GM18499 (cell line): Measurements from ENCODE around the gene POT1.
A peak's percentile ranks its signal among the peaks of the same experiment; 100 is the strongest.

Experiments used
- ATAC-seq: cut with Tn5 transposase; IDR thresholded peaks from one replicate; pipeline ENCODE4 v1.9.1; 2021; ENCODE audit warnings: moderate number of reproducible peaks; ENCODE audit not compliant: insufficient read depth, unreplicated experiment

POT1 gene

DNA sequence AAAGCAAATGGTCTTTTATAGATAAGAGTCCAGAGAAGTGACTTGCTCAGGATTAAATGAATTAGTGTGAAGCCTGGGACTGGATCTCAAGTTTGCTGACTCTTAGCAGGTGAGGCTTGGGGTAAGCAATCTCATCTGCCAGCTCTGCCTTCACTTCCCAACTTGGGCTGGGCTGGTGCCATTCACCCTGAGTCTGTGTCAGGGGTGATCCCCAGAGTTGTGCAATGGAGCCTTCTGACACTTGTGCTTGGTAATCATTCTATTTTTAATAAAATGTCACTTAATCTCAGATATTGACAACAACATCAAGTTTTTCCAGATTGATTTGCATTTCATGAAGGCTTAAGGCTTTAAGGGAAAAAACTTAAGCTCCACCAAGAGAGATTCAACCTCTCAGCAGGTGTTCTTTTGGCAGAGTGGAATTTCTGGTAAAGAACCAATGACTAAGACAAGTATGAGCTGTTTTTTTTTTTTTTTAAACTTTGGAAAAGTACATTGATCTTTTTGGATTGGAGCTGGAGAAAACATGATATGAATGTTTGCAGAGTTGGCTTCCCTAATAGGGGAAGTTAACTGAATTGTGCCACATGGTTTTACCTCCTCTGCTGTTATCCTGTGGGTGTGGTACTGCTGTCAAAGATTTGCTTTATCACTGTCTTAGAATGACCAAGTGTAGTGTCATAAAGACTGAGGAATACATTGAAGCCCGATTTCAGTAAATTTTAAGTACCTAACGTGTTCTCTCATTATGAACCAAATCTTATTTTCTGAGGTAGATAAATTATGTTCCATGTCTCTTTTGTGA is 115.4 kb downstream of the POT1 start:
- no peak for ATAC-seq

DNA sequence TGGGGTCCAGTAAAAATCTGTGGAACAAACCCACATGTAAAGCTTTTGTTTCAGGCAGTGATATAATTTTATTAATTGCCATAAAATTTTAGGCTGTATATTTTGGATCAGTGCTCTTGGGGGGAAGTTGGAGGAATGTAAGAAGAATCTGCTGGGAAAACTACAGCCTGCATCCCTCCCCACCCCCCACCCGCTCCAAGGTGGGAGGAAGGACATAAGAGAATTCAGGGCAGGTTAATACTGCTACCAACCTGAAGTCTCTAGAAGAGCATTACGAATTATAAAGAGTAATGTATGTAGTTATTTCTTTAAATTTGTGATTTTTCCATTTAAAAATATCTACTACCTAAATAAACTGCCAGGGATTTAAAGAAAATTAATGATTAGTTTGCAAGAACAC is 116.9 kb downstream of the POT1 start:
- ATAC-seq: no peak

DNA sequence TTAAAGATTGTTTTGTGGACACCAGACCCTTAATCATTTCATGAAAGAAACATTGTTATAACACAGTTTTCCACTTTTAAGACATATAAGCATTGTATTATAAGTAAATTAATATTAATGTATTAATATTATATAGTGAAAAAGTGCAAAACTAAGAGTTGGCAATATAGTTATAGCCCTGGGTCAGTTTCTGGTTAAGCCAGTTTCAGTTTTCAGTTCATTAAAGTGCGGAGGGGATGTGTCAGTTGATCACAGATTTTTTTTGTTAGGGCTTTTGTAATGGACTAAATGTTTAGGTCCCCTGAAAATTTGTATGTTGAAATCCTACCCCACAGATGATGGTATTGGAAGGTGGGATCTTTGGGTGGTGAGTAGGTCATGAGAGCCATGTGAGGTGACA is 118.3 kb downstream of the POT1 start:
- no peak for ATAC-seq

DNA sequence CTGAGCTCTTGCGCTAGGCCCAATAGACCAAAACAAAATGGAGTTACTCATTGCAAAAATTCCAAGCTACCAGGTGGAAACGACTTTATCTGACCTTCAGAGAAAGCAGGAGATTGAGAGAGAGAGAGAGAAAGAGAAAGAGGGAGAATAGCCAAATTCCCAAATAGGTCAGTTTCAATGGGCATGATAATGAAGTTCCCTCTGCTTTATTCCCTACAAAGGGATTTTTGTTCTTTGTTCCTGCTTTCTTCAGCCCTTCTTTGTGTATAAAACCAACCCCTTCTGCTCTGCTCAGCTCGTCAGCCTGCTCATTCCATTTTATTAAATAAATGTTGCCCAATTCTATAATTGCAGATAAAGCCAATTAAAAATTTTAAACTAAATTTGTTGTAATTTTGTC is 119.0 kb downstream of the POT1 start:
- no peak for ATAC-seq

DNA sequence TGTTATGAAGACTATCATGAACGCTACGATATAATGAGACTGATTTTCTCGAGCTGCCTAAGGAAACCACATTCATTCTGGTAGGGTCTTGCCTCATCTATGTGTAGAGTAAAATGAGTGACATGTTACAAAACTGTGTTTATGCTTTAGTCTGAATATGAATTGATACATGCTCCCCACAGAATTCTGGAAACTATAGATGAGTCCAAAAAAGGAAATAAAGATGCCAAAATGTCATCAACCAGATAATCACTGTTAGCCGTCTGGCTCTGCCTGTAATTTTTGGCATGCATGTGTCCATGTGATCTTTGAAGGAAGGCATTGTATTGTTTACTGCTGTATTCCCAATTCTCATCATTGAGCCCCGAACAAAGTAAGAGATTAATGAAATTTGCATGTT is 121.4 kb downstream of the POT1 start:
- ATAC-seq: no peak

DNA sequence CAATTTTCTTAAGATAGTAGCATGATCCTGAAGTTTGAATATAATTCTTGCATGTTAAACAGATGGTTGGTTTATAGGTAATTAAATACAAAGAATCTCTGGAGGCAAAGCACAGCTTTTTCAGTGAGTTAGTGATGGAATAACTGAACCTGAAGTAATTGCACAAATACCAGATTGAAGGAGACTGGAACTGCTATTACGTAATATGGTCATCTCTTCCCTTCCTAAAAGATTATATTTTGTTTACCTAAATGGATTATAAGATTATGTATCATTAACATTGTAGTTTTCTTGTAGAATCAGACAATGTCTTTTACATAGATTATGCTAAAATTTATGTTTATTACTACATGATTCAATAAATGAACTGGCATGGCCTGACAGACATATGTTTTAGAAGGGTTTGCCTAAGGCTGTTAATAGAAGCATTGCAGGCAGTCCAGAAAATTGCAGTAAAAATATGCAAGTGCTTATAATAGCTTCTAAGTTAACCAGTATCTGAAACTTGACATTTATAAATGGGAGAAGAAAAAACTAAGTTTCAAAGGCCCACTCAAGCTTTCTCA is 128.2 kb downstream of the POT1 start:
- no peak for ATAC-seq

DNA sequence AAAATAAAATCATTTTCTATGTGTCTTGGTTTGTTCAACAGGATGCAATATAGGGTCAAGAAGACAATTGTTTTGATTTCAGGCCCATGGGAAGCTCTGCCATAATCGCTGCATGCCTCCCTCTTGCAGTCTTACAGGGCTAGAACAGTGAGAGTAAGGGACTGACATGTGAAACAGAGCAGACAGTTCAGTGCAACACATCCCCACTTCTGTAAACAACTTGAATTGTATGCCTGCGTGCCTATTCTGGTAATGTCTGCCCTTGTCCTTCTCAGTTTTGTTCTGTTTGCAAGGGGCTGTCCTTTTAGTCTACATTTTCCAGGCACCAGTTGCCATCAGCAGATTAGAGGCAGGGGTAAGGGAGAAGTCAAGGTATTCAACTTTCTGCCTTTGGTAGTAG is 129.2 kb downstream of the POT1 start:
- ATAC-seq: no peak

DNA sequence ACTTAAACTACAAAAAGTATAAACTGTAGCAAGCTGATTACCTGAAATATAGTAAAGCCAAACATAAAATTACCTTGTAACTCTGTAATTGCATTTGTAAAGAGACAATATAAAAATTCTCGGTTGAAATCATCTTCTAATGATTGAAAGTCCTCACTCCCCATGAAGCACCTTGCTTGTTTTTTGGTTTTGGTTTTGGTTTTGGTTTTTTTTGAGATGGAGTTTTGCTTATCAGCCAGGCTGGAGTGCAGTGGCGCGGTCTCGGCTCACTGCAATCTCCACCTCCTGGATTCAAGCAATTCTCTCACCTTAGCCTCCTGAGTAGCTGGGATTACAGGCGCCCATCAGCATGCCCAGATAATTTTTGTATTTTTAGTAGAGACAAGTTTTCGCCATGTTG is 130.2 kb downstream of the POT1 start:
- no peak for ATAC-seq

DNA sequence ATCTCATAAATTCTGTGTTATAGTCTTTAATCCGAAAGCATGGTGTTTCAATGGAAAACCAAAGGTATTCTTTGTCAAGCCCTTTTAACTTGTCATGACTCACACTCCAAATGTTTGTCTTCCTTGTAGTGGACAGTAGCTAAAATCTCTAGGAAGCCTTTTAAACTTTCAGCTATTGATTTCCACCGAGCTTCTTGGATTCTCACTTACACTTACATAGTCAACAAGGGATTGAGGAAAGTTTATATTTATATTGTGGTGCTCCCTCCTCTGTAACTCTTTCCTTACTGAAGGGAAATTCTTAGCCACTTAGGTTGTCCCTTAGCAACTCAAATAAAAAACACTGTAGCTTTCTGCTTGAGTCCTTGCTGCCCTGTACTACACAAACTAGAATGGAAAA is 132.9 kb downstream of the POT1 start:
- no peak for ATAC-seq

DNA sequence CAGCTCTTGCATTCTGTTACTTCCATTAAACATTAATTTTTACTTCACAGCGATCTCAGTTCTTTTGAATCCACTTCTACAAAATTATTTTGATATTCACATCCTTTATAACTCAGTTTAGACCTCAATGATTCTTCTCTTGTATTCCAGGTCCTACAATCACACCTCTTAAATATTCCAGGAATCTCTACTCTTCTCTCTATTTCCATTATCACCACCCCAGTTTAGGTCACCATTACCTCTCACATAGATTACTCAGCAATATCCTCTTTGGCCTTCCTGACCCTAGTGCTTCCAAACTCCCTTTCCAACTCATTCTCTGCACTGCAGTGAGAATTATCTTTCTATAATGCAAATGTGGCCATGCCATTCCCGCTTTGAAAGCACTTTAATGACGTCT is 136.9 kb downstream of the POT1 start:
- ATAC-seq: no peak

DNA sequence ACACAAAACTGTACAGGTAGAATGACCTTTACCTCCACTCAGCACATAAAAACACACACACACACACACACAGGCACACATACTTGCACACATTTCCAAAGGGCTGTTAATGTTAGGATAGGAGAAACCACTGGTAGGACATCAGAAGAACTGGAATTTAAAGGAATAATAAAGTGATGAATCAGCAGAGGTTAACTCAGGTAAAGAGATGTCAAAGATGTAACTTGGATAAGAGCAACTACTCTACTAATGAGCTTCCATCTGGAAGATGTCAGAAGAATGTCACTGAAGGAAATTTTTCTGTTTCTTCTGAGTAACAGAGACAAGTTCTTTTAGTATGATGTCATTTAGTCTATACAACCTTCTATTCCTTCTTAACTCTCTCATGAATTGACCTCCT is 137.6 kb downstream of the POT1 start:
- ATAC-seq: no peak

DNA sequence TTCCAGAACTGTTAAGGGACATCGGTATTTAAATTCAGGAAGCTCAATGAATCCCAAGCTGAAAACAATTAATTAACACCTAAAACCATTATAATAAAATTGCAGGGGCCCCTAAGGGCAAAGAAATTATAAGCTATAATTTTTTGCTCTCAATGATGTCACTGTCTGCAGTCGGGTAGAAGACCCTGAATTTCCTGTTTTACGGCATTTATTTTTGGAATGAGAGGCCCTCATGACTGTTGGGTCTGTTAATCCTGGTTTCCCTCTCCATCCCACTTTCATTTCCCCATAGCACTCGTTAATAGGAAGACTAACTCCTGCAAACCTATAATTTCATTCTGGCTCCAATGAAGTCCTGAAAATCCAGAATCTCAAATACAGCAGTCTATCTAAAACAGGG is 138.2 kb downstream of the POT1 start:
- no peak for ATAC-seq

DNA sequence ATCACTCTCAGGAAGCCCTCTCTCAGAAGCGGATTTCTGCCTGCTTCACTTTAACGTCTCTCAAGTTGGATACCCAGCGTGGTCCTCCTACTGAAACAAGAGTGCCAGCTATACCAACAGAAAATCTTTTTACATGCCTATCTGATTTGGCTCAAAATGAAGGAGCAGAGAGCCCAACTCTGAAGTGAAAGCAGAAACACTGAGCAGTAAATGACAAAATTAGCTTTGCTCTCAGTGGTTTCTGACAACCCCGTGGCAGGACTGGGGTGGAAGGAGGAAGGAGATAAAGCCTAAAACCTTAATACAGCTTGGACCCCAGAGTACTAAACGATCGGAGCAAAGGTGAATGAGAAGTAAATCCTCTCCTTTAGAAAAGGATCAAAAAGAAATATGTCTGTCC is 139.0 kb downstream of the POT1 start:
- ATAC-seq: no peak

DNA sequence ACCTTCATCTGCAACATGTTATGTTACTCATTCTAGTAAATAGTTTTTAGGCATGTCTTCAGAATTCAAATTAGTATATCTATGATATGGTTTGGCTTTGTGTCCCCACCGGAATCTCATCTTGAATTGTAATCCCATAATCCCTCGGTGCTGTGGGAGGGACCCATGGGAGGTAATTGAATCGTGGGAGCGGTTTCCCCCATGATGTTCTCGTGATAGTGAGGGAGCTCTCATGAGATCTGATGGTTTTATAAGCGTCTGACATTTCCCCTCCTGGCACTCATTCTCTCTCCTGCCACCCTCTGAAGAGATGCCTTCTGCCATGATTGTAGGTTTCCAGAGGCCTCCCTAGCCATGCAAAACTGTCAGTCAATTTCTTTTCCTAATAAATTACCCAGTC is 143.6 kb downstream of the POT1 start:
- no peak for ATAC-seq

DNA sequence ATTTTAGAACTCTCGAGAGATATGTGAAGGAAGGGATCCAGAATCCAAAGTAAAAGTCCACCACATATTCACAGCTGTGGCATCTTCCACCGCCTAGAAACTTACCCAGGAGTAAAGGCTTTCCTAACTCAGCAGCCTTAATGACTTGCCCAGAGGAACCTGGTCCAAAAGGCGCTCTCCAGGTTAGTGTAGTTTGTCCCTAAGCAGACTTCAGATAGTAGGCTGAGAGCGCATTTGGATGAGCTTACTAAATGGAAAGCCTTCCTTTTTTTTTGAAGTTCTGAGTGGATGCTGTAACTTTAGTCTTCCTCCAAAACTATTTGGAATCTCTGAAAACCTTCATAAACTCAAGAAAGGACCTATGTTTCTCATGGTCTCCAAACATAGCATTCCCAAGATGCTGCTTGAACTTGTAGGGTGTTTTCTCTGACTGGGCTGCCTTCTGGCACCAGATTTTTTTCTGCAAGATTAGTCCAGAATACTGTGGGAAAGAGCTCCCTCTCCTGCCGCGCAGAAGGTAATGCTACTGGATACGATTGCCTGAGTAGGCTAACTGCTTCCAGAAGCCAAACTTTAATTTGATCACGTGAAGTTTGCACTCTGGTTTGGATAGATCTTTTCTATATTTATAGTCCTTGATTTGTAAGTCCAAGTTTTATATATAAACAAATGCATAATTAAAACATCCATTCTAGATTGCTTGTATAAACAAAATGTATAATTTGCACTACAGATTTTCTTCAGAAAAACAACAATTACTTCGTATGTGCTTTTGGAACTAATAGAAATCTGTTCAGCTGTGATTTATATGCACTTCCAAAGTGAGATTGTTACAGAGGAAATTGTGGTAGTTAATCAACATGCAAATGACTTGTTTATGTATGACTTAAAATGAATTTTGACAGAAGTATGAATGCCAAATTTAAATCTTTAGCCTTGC is 144.5 kb downstream of the POT1 start:
- ATAC-seq: peak; percentile 64

DNA sequence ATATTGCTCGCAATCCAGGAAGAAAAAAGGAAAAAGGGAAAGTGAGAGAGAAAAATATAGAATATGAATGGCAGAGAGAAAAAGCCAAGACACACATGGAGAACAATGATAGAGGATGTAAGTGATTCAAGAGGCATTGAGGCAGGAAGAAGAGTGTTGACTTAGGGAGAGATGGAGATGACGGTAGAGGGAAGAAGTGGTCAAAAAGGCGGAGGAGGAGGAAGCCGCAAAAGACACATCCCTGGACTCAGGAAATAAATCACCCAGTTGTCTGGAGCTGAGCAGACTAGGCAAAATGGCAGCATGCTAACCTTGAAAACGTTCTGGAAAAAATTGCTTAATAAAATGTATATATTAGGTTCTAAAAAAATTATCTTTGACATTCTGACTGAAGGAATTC is 146.4 kb downstream of the POT1 start:
- no peak for ATAC-seq

DNA sequence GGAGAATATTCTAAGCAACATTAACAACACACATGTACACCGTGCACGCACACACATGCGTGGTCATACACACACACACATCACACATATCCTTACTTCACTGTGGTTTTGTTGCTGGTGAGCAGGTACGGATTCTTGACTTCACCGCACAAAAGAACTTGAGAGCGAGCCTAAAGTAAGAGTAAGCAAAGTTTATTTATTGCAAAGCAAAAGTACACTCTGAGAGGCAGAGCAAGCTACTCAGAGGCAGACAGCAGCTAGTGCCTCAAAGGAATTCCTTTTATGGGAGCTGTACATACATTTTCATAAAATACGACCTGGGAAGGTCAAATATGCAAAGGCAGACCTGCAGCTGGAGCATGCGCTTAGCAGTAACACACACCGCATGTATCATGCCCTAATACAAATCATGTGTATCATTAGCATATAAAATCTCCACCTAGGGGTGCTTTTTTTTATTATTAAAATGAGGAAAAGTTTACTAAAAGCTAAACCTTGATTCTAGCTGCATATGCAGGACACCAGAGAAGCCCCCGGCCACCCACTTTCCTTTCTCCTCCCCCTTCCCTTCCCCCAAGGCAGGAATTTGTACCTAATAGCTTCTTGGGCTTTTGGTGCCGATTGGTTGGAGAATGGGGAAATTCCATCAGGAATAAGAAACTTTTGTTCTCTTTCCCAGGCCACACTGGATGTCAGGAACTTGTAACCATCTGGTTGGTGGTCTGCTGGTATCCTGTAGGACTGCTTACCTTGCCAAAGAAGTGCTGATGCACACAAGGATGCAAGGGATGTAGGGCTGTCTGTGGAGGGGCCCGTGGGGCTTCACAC is 147.5 kb downstream of the POT1 start:
- no peak for ATAC-seq

DNA sequence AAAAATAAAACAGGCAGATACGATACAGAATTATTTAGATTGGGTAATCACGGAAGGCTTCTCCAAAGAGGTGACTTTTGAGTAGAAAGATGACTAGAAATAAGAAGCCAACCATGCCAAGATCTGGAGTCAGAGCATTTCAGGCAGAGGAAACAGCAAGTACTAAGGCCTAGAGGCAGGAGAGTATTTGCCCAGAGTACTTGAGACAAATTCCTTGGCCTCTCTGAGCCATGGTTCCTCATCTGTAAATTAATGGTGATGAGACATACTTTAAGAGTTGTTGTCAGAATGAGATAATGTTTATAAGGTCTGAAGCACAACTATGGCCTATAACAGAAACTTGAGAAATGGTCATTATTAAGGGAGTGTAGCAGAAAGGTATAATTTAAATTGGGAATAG is 148.2 kb downstream of the POT1 start:
- ATAC-seq: no peak

DNA sequence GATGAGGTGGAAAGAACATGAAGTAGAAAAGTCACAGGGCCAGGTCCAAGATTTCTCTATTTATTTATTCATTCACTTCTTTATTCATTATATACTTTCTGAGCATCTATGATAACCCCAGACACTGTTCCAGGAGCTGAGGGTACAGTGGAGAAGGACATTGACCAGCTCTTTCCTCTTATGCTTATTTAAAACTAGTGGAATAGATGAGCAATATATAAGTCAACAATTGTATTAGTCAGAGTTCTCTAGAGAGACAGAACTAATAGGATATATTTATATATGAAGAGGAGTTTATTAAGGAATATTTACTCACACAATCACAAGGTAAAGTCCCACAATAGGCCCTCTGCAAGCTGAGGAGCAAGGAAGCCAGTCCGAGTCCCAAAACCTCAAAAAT is 149.0 kb downstream of the POT1 start:
- ATAC-seq: no peak

DNA sequence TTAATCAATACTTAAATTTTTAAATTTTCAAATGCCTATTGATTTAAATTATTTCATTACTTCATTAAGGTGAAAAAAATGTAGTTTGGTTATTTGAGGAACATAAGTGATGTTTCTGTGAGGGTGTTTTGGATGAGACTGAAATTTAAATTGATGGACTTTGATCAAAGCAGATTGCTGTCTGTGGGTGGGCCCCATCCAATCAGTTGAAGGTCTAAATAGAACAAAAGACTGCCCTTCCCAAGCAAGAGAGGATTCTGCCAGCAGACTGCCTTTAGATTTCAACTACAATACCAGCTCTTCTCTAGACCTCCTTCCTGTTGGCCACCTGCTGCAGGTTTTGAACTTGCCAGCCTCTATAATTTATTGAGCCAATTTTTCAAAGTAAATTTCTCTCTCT is 149.6 kb downstream of the POT1 start:
- ATAC-seq: no peak
